Endodermal cell (in vitro differentiated cells): ENCODE results near the gene WSB1. TPM values are rescaled to one million over a fixed set of nuclear protein-coding genes. Genes with fewer than 3 reads are reported as not detected.
A peak's percentile ranks its signal among the peaks of the same experiment; 100 is the strongest.

ENCODE experiments used
- DNase-seq: peaks from one replicate; pipeline ENCODE4 v3.0.0-alpha.2; 2017
- H3K27ac ChIP-seq: 2 replicates; pipeline ENCODE4 v1.5.1; 2013; ENCODE audit warnings: mild to moderate bottlenecking, low read depth, low read length, moderate library complexity
- H3K27me3 ChIP-seq: 2 replicates; pipeline ENCODE4 v1.6.1; 2013; ENCODE audit warnings: mild to moderate bottlenecking, low read length, moderate library complexity; ENCODE audit not compliant: insufficient read depth, control insufficient read depth, poor library complexity, severe bottlenecking
- H3K36me3 ChIP-seq: 2 replicates; pipeline ENCODE4 v1.7.0; 2013; ENCODE audit warnings: mild to moderate bottlenecking, low read length, moderate library complexity; ENCODE audit not compliant: control insufficient read depth, insufficient read depth
- H3K4me1 ChIP-seq: one replicate; pipeline ENCODE4 v1.7.0; 2013; ENCODE audit warnings: low read length; ENCODE audit not compliant: control insufficient read depth, insufficient read depth
- H3K4me3 ChIP-seq: 2 replicates; pipeline ENCODE4 v1.5.1; 2013; ENCODE audit warnings: mild to moderate bottlenecking, low read length, moderate library complexity
- H3K9ac ChIP-seq: 2 replicates; pipeline ENCODE4 v1.6.1; 2013; ENCODE audit warnings: mild to moderate bottlenecking, low read length, moderate library complexity; ENCODE audit not compliant: poor library complexity, severe bottlenecking; ENCODE audit errors: extremely low read depth
- H3K9me3 ChIP-seq: 2 replicates; pipeline ENCODE4 v1.6.1; 2013; ENCODE audit warnings: mild to moderate bottlenecking, low read length, moderate library complexity; ENCODE audit not compliant: control insufficient read depth
- H3K27ac Mint-ChIP-seq: 2 replicates; pipeline ENCODE4 v1.8.0; 2020; ENCODE audit warnings: mixed read lengths
- H3K27me3 Mint-ChIP-seq: 2 replicates; pipeline ENCODE4 v1.8.0; 2021; ENCODE audit warnings: mild to moderate bottlenecking, mixed read lengths; ENCODE audit not compliant: insufficient read depth
- H3K36me3 Mint-ChIP-seq: 2 replicates; pipeline ENCODE4 v1.8.0; 2020; ENCODE audit warnings: low read depth, mixed read lengths
- H3K4me1 Mint-ChIP-seq: 2 replicates; pipeline ENCODE4 v1.8.0; 2020; ENCODE audit warnings: mixed read lengths
- H3K4me3 Mint-ChIP-seq: 2 replicates; pipeline ENCODE4 v1.8.0; 2020; ENCODE audit warnings: mild to moderate bottlenecking, moderate library complexity, mixed read lengths
- H3K9me3 Mint-ChIP-seq: 2 replicates; pipeline ENCODE4 v1.8.0; 2020; ENCODE audit warnings: mild to moderate bottlenecking, mixed read lengths
- CTCF ChIP-seq: fragments of 200-600 bp; sonication (generic); conservative IDR thresholded peaks from 2 replicates; pipeline ENCODE4 v1.5.0; 2021; ENCODE audit warnings: antibody characterized with exemption, mild to moderate bottlenecking
- WGBS, 2 experiments: methylation state at CpG; one replicate each; pipeline versions ENCODE4 v1.1.5 to v1.1.7; 2013; ENCODE audit warnings: missing lambda C conversion rate in 2 of 2, mixed read lengths in 1 of 2; ENCODE audit not compliant: insufficient coverage in 1 of 2, insufficient read length in 1 of 2; 5-methylcytosine and 5-hydroxymethylcytosine counted together
- total RNA-seq, 2 donors: library from RNA; stranded (reverse); fragmentation: NEBNext Ultra II Directional in 1 of 2; extraction: Animal tissue kit (Norgen Biotek cat#: 25700) in 1 of 2; gene quantifications; 2 replicates in 1 of 2; 3 replicates in 1 of 2; pipeline ENCODE4 v1.2.1, GENCODE V29; 2021

Gene WSB1
- total RNA-seq, 2 donors from 2014 or later, result 236 to 270 TPM

GRCh38 chr17:27336184-27336583 is 42.3 kb downstream of the WSB1 start:
- H3K9me3 Mint-ChIP-seq, result peaks cover 4% of the 10 kb centered on the region
- 85% methylated on average over 3 of the region's 3 CpGs; no CpG with 5 or more reads in 1 of the 2 experiments for WGBS, 2 experiments
- H3K27me3 ChIP-seq, result no peaks in the 10 kb centered on the region
- peaks cover 11% of the 10 kb centered on the region for H3K9me3 ChIP-seq
- H3K4me1 ChIP-seq, result peaks cover 2% of the 10 kb centered on the region
- peaks cover 54% of the 10 kb centered on the region for H3K4me1 Mint-ChIP-seq
- H3K27ac Mint-ChIP-seq, result no peak overlapping the region
- H3K27ac ChIP-seq, result no peak overlapping the region
- TF ChIP-seq CTCF, result no peak
- H3K9ac ChIP-seq, result no peak overlapping the region
- no peak overlapping the region for H3K4me3 ChIP-seq
- peak; percentile 59 for DNase-seq
- no peaks in the 10 kb centered on the region for H3K36me3 Mint-ChIP-seq
- H3K27me3 Mint-ChIP-seq, result no peaks in the 10 kb centered on the region
- no peak overlapping the region for H3K4me3 Mint-ChIP-seq
- H3K36me3 ChIP-seq, result no peaks in the 10 kb centered on the region

- H3K36me3 Mint-ChIP-seq, result no peaks in the 10 kb centered on the region
- H3K9me3 ChIP-seq, result peaks cover 11% of the 10 kb centered on the region
- no peaks in the 10 kb centered on the region for H3K36me3 ChIP-seq
- H3K4me1 Mint-ChIP-seq, result peaks cover 48% of the 10 kb centered on the region
- peak overlapping the region; percentile 40 for H3K27ac Mint-ChIP-seq
- no peak for TF ChIP-seq CTCF
- no peaks in the 10 kb centered on the region for H3K27me3 Mint-ChIP-seq
- 56 to 60% methylated on average over 8 to 9 of the region's 9 CpGs for WGBS, 2 experiments
- no peak overlapping the region for H3K4me3 Mint-ChIP-seq
- H3K9me3 Mint-ChIP-seq, result peaks cover 4% of the 10 kb centered on the region
- peak overlapping the region; percentile 16 for H3K4me3 ChIP-seq
- H3K9ac ChIP-seq, result no peak overlapping the region
- no peak overlapping the region for H3K27ac ChIP-seq
- DNase-seq, result no peak
- peaks cover 3% of the 10 kb centered on the region for H3K4me1 ChIP-seq
- no peaks in the 10 kb centered on the region for H3K27me3 ChIP-seq
Measured at GRCh38 chr17:27338536-27338985, 44.6 kb downstream of the WSB1 start.

GRCh38 chr17:27339198-27339835 is 45.4 kb downstream of the WSB1 start:
- Histone ChIP-seq H3K27ac (no peak overlapping the region), H3K36me3 (no peaks in the 10 kb centered on the region), H3K27me3 (no peaks in the 10 kb centered on the region), H3K9ac (no peak overlapping the region), H3K9me3 (peaks cover 11% of the 10 kb centered on the region), H3K4me1 (peaks cover 3% of the 10 kb centered on the region), H3K4me3 (peak overlapping the region; percentile 16)
- TF ChIP-seq CTCF, result no peak
- Mint-ChIP-seq H3K27ac (peak overlapping the region; percentile 9), H3K4me1 (peaks cover 52% of the 10 kb centered on the region), H3K36me3 (no peaks in the 10 kb centered on the region), H3K9me3 (peaks cover 4% of the 10 kb centered on the region), H3K4me3 (no peak overlapping the region), H3K27me3 (no peaks in the 10 kb centered on the region)
- WGBS, 2 experiments, result 93 to 97% methylated on average over 7 to 9 of the region's 9 CpGs
- DNase-seq, result no peak
